Neuronal stem cell (in vitro differentiated cells): Measurements from ENCODE around the gene TIGD4. TPM values are rescaled to one million over a fixed set of nuclear protein-coding genes. Genes with fewer than 3 reads are reported as not detected.

Source experiments
- DNase-seq: peaks from one replicate; pipeline ENCODE4 v3.0.0-alpha.2; 2013; ENCODE audit warnings: low spot score
- H2AFZ ChIP-seq: one replicate; pipeline ENCODE4 v1.6.1; 2013; ENCODE audit warnings: mild to moderate bottlenecking, low read length, inconsistent platforms
- H2AK5ac ChIP-seq: 2 replicates; pipeline ENCODE4 v1.6.1; 2013; ENCODE audit warnings: low read depth, mild to moderate bottlenecking, inconsistent platforms, low read length, moderate library complexity, mixed read lengths
- H2BK120ac ChIP-seq: 2 replicates; pipeline ENCODE4 v1.6.1; 2013; ENCODE audit warnings: low read depth, mild to moderate bottlenecking, inconsistent platforms, low read length, moderate library complexity, mixed read lengths
- H2BK12ac ChIP-seq: one replicate; pipeline ENCODE4 v1.6.1; 2013; ENCODE audit warnings: low read length, inconsistent platforms
- H2BK15ac ChIP-seq: 2 replicates; pipeline ENCODE4 v1.6.1; 2013; ENCODE audit warnings: mild to moderate bottlenecking, low read length, inconsistent platforms, mixed read lengths
- H2BK5ac ChIP-seq: one replicate; pipeline ENCODE4 v1.6.1; 2013; ENCODE audit warnings: inconsistent platforms, mild to moderate bottlenecking, low read length, moderate library complexity
- H3K14ac ChIP-seq: one replicate; pipeline ENCODE4 v1.6.1; 2013; ENCODE audit warnings: low read length, inconsistent platforms
- H3K18ac ChIP-seq: 2 replicates; pipeline ENCODE4 v1.6.1; 2013; ENCODE audit warnings: low read length, inconsistent platforms
- H3K23ac ChIP-seq: 2 replicates; pipeline ENCODE4 v1.6.1; 2013; ENCODE audit warnings: low read depth, mild to moderate bottlenecking, mixed read lengths, low read length, inconsistent platforms; ENCODE audit not compliant: poor library complexity
- H3K27ac ChIP-seq: replicated peaks from 3 replicates; pipeline ENCODE4 v1.5.1; 2013; ENCODE audit warnings: low read length, inconsistent platforms
- H3K27me3 ChIP-seq, 3 experiments: 2 replicates each; pipeline ENCODE4 v1.6.1; 2013; ENCODE audit warnings: low read length in 3 of 3, mild to moderate bottlenecking in 2 of 3, inconsistent platforms in 1 of 3, low read depth in 1 of 3, mixed read lengths in 1 of 3, moderate library complexity in 1 of 3; ENCODE audit not compliant: control insufficient read depth in 3 of 3, insufficient read depth in 3 of 3
- H3K36me3 ChIP-seq, 2 donors: replicated peaks in 1 of 2; 2 replicates each; pipeline ENCODE4 v1.6.1; 2013; ENCODE audit warnings: low read length in 2 of 2; ENCODE audit not compliant: control insufficient read depth in 2 of 2, insufficient read depth in 2 of 2
- H3K4ac ChIP-seq: 2 replicates; pipeline ENCODE4 v1.6.1; 2013; ENCODE audit warnings: inconsistent platforms, mild to moderate bottlenecking, low read length, moderate library complexity
- H3K4me1 ChIP-seq, 2 donors: 1 replicate in 1 of 2; 2 replicates in 1 of 2; pipeline ENCODE4 v1.6.1; 2013; ENCODE audit warnings: low read length in 2 of 2, low read depth in 1 of 2; ENCODE audit not compliant: control insufficient read depth in 2 of 2, insufficient read depth in 1 of 2
- H3K4me2 ChIP-seq: one replicate; pipeline ENCODE4 v1.6.1; 2013; ENCODE audit warnings: mild to moderate bottlenecking, low read length, inconsistent platforms; ENCODE audit not compliant: insufficient read depth, poor library complexity, severe bottlenecking
- H3K4me3 ChIP-seq, 2 donors: 2 replicates each; pipeline ENCODE4 v1.5.1; 2013; ENCODE audit warnings: low read length in 2 of 2, mild to moderate bottlenecking in 2 of 2, inconsistent platforms in 1 of 2, moderate library complexity in 1 of 2
- H3K79me1 ChIP-seq: one replicate; pipeline ENCODE4 v1.6.1; 2013; ENCODE audit warnings: low read depth, mild to moderate bottlenecking, inconsistent platforms, low read length, moderate library complexity
- H3K9ac ChIP-seq: one replicate; pipeline ENCODE4 v1.6.1; 2013; ENCODE audit warnings: mild to moderate bottlenecking, low read depth, low read length, inconsistent platforms; ENCODE audit not compliant: poor library complexity
- H3K9me3 ChIP-seq, 2 donors: replicated peaks in 1 of 2; 2 replicates each; pipeline versions ENCODE3 to v1.6.1; 2013; ENCODE audit warnings: low read length in 2 of 2, mild to moderate bottlenecking in 2 of 2, inconsistent platforms in 1 of 2, low read depth in 1 of 2, mixed read lengths in 1 of 2, moderate library complexity in 1 of 2; ENCODE audit not compliant: control insufficient read depth in 2 of 2, insufficient read depth in 1 of 2
- H4K8ac ChIP-seq: one replicate; pipeline ENCODE4 v1.6.1; 2013; ENCODE audit warnings: low read depth, mild to moderate bottlenecking, inconsistent platforms, low read length, moderate library complexity
- H4K91ac ChIP-seq: one replicate; pipeline ENCODE4 v1.6.1; 2013; ENCODE audit warnings: low read length, low read depth, mild to moderate bottlenecking, inconsistent platforms; ENCODE audit not compliant: poor library complexity
- WGBS, 2 donors: extraction: QIAGEN DNeasy Blood & Tissue Kit; methylation state at CpG; one replicate each; pipeline ENCODE4 v1.1.7; 2013; ENCODE audit warnings: missing lambda C conversion rate in 2 of 2, mixed read lengths in 1 of 2; ENCODE audit not compliant: insufficient read length in 2 of 2, insufficient replicate concordance in 1 of 2; ENCODE audit errors: extremely low coverage in 2 of 2; 5-methylcytosine and 5-hydroxymethylcytosine counted together
- polyA plus RNA-seq, 2 experiments: library from polyadenylated mRNA; stranded (reverse); fragments of 200-250 nt; gene quantifications; one replicate each; pipeline ENCODE4 v1.2.3, GENCODE V29; 2013

The TIGD4 gene
- polyA plus RNA-seq (2013, experiment 1 of 2), result 3.0 TPM
- 3.2 TPM for polyA plus RNA-seq (2013, experiment 2 of 2)

DNA sequence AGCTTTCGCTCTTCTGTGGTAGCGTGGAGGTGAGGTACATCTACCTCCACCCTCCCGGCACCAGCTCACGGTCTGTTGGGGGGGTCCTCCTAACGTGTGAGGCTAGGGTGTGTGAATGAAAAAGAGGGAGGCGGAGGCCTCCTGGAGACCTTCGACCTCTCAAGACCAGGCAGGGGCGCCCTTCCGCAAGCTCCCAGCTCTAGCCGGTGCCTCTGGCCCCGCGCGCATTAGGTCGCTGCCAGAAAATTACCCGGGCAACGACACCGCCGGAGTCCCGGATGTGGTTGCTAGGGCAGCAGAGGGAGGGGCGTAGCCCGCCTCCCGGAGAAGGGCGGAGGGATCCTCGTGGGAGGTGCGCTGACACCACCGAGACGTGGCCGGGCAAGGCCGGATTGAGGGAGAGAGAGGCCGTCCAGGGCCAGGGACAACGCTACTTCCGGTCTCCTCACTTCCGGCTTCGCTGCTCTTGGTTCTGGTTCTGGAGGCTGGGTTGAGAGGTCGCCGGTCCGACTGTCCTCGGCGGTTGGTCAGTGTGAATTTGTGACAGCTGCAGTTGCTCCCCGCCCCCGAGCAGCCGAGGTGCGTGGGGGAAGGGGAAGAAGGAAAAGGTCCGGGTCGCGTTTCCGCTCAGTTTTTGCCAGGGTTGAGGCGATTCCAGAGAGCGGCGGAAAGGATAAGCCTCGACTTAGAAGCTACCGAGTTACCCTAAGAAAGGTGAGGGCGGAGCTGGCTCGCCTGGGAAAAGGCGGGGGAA, at the start of gene TIGD4, which contains the start of gene ARFIP1:
TIGD4 (minus strand) TSS at position 218 of the 754 bp plus-strand sequence. CDS start 8,726 bp downstream, outside the sequence.
ARFIP1 (plus strand) TSS at position 442 of the 754 bp plus-strand sequence. CDS start 49,680 bp downstream, outside the sequence.
- H2BK5ac ChIP-seq, result peak within 1 kb of the TSS; percentile 97
- peak within 1 kb of the TSS; percentile 6 for H4K8ac ChIP-seq
- H3K9ac ChIP-seq, result peak within 1 kb of the TSS; percentile 91
- H3K27me3 ChIP-seq, result no peaks in the 10 kb centered on the region
- H2AK5ac ChIP-seq, result peak within 1 kb of the TSS; percentile 1
- peaks cover 6 to 8% of the 10 kb centered on the region in 2 donors for H3K4me1 ChIP-seq
- peaks cover 0 to 16% of the 10 kb centered on the region in 2 donors for H3K36me3 ChIP-seq
- peaks cover 2% of the 10 kb centered on the region for H3K79me1 ChIP-seq
- no peaks in the 10 kb centered on the region for H3K9me3 ChIP-seq
- no peak within 1 kb of the TSS for H3K14ac ChIP-seq
- H3K4me3 ChIP-seq, result peak within 1 kb of the TSS; percentile 92 to 97
- peak within 1 kb of the TSS; percentile 93 for H2AFZ ChIP-seq
- peak within 1 kb of the TSS; percentile 30 for H3K4ac ChIP-seq
- peak within 1 kb of the TSS; percentile 99 for H3K18ac ChIP-seq
- H3K4me2 ChIP-seq, result peak within 1 kb of the TSS; percentile 94
- no peak within 1 kb of the TSS for H2BK12ac ChIP-seq
- peak; percentile 97 for DNase-seq
- H2BK15ac ChIP-seq, result peak within 1 kb of the TSS; percentile 82
- no peak within 1 kb of the TSS for H4K91ac ChIP-seq
- WGBS, 2 donors, result no CpG with 5 or more reads among the region's 55 CpGs
- H3K23ac ChIP-seq, result peak within 1 kb of the TSS; percentile 87
- H3K27ac ChIP-seq, result peak within 1 kb of the TSS; percentile 100
- peak within 1 kb of the TSS; percentile 90 for H2BK120ac ChIP-seq

DNA sequence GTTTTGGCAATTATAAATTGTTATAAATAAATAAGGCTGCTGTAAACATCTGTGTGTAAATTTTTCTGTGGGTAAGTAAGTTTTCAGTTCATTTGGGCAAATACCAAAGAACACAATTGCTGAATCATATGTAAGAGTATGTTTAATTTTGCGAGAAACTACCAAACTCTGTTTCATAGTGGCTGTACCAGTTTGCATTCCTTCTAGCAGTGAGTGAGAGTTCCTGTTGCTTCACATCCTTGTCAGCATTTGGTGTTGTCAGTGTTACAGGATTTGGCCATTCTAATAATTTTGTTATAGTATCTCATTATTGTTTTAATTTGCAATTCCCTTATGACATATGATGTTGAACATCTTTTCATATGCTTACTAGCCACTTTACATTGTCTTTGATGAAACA, 48.6 kb upstream of the TIGD4 start:
- H2BK15ac ChIP-seq, result no peak overlapping the region
- H2AFZ ChIP-seq, result no peak overlapping the region
- H4K8ac ChIP-seq, result no peak overlapping the region
- no peak overlapping the region for H3K4ac ChIP-seq
- H2BK12ac ChIP-seq, result no peak overlapping the region
- H2BK120ac ChIP-seq, result no peak overlapping the region
- H3K79me1 ChIP-seq, result no peaks in the 10 kb centered on the region
- peaks cover 2 to 34% of the 10 kb centered on the region in 2 donors for H3K36me3 ChIP-seq
- no peak overlapping the region for H3K23ac ChIP-seq
- H3K18ac ChIP-seq, result no peak overlapping the region
- H4K91ac ChIP-seq, result no peak overlapping the region
- no peaks in the 10 kb centered on the region for H3K27me3 ChIP-seq
- H3K9me3 ChIP-seq, result peaks cover 0 to 14% of the 10 kb centered on the region in 2 donors
- no peak overlapping the region for H3K14ac ChIP-seq
- H3K4me1 ChIP-seq, result no peaks in the 10 kb centered on the region
- no peak overlapping the region for H2AK5ac ChIP-seq
- H2BK5ac ChIP-seq, result no peak overlapping the region
- no peak overlapping the region for H3K4me2 ChIP-seq
- no peak overlapping the region for H3K9ac ChIP-seq
- no peak overlapping the region for H3K27ac ChIP-seq
- H3K4me3 ChIP-seq, result no peak overlapping the region
- WGBS, 2 donors, result no CpG with 5 or more reads among the region's 1 CpG
- no peak for DNase-seq

DNA sequence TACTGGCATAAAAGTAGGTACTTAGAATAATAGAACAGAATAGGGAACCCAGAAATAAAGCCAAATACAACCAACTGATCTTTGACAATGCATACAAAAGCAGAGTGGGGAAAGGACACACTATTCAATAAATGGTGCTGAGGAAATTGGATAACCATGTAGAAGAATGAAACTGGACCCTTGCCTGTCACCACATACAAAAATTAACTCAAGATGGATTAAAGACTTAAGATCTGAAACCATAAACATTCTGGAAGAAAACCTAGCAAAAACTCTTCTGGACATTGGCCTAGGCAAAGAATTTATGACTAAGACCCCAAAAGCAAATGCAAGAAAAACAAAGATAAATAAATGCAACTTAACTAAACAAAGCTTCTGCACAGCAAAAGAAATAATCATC, 45.8 kb upstream of the TIGD4 start:
- peaks cover 0 to 25% of the 10 kb centered on the region in 2 donors for H3K9me3 ChIP-seq
- no peak overlapping the region for H4K91ac ChIP-seq
- H2AFZ ChIP-seq, result no peak overlapping the region
- H3K18ac ChIP-seq, result no peak overlapping the region
- no peak overlapping the region for H2BK120ac ChIP-seq
- H3K4me1 ChIP-seq, result no peaks in the 10 kb centered on the region
- H2BK12ac ChIP-seq, result no peak overlapping the region
- no peak overlapping the region for H2BK15ac ChIP-seq
- H3K79me1 ChIP-seq, result no peaks in the 10 kb centered on the region
- no peak overlapping the region for H3K4me2 ChIP-seq
- H3K4ac ChIP-seq, result no peak overlapping the region
- H2AK5ac ChIP-seq, result no peak overlapping the region
- H3K4me3 ChIP-seq, result no peak overlapping the region
- H3K14ac ChIP-seq, result no peak overlapping the region
- no peak overlapping the region for H3K9ac ChIP-seq
- H3K23ac ChIP-seq, result no peak overlapping the region
- no peak overlapping the region for H3K27ac ChIP-seq
- H4K8ac ChIP-seq, result no peak overlapping the region
- no peaks in the 10 kb centered on the region for H3K27me3 ChIP-seq
- no peak for DNase-seq
- peaks cover 0 to 9% of the 10 kb centered on the region in 2 donors for H3K36me3 ChIP-seq
- no peak overlapping the region for H2BK5ac ChIP-seq

- Histone ChIP-seq H3K4me2 (no peak overlapping the region), H2BK12ac (no peak overlapping the region), H2AK5ac (no peak overlapping the region), H3K4me3 (no peak overlapping the region), H3K27me3 (no peaks in the 10 kb centered on the region), H3K18ac (no peak overlapping the region), H2BK5ac (no peak overlapping the region), H3K4ac (no peak overlapping the region), H3K9ac (no peak overlapping the region), H2AFZ (no peak overlapping the region), H3K14ac (no peak overlapping the region), H3K36me3 (peaks cover 0 to 10% of the 10 kb centered on the region in 2 donors), H4K91ac (no peak overlapping the region), H2BK15ac (no peak overlapping the region), H3K9me3 (peaks cover 2 to 25% of the 10 kb centered on the region in 2 donors), H4K8ac (no peak overlapping the region), H2BK120ac (no peak overlapping the region), H3K79me1 (no peaks in the 10 kb centered on the region), H3K23ac (no peak overlapping the region), H3K27ac (no peak overlapping the region), H3K4me1 (no peaks in the 10 kb centered on the region)
- no peak for DNase-seq
- no CpG with 5 or more reads among the region's 2 CpGs for WGBS, 2 donors
Measured at GRCh38 chr4:152824561-152824960, 45.0 kb upstream of the TIGD4 start.
